Caco-2 (cell line): ENCODE results near the gene DEK. TPM values are rescaled to one million over a fixed set of nuclear protein-coding genes. Genes with fewer than 3 reads are reported as not detected.

Experiments used
- BruUV-seq: library from RNA; stranded (reverse); fragments of 400-500 nt; replicated peaks from 2 replicates; lab custom pipeline; 2021; lab: Mats Ljungman, UMichigan
- CTCF ChIA-PET: fragments of 300-600 bp; sonication (Branson Sonifier 250); formaldehyde crosslinking; loops from one replicate; lab custom pipeline; 2022; ENCODE audit warnings: antibody characterized with exemption; lab: Charles Lee
- POLR2A ChIA-PET: fragments of 300-600 bp; sonication (Branson Sonifier 250); formaldehyde crosslinking; loops from one replicate; lab custom pipeline; 2022; ENCODE audit warnings: antibody characterized with exemption; lab: Charles Lee
- DNase-seq, 2 experiments: peaks; one replicate each; pipeline versions ENCODE4 v3.0.0 to v3.0.0-alpha.2; 2020 to 2022
- H3K27me3 ChIP-seq: replicated peaks from 2 replicates; pipeline ENCODE4 v1.6.0; 2011; ENCODE audit warnings: low read length; ENCODE audit not compliant: control insufficient read depth, insufficient read depth
- H3K36me3 ChIP-seq: 2 replicates; pipeline ENCODE4 v1.5.1; 2011; ENCODE audit warnings: low read length; ENCODE audit not compliant: control insufficient read depth, insufficient read depth
- H3K4me1 ChIP-seq: fragments of 250-450 bp; sonication (Bioruptor Pico); 2 replicates; pipeline ENCODE4 v1.5.1; 2020; ENCODE audit warnings: mild to moderate bottlenecking
- H3K4me3 ChIP-seq: 2 replicates; pipeline ENCODE4 v1.5.1; 2011; ENCODE audit warnings: low read depth, mild to moderate bottlenecking, control low read depth, low read length
- H3K9me3 ChIP-seq: fragments of 250-450 bp; sonication (Bioruptor Pico); 2 replicates; pipeline ENCODE4 v1.5.1; 2020; ENCODE audit warnings: mild to moderate bottlenecking, moderate library complexity
- H3K27ac Mint-ChIP-seq: one replicate; pipeline ENCODE4 v1.8.0; 2022; ENCODE audit warnings: mixed read lengths; ENCODE audit not compliant: unreplicated experiment
- H3K27me3 Mint-ChIP-seq: one replicate; pipeline ENCODE4 v1.8.0; 2022; ENCODE audit warnings: mixed read lengths; ENCODE audit not compliant: insufficient read depth, unreplicated experiment
- H3K36me3 Mint-ChIP-seq: one replicate; pipeline ENCODE4 v1.8.0; 2022; ENCODE audit warnings: mild to moderate bottlenecking, mixed read lengths; ENCODE audit not compliant: insufficient read depth, unreplicated experiment
- H3K4me1 Mint-ChIP-seq: one replicate; pipeline ENCODE4 v1.8.0; 2022; ENCODE audit warnings: low read depth, mixed read lengths; ENCODE audit not compliant: unreplicated experiment
- H3K4me3 Mint-ChIP-seq: one replicate; pipeline ENCODE4 v1.8.0; 2022; ENCODE audit warnings: mild to moderate bottlenecking, moderate library complexity, mixed read lengths; ENCODE audit not compliant: unreplicated experiment
- H3K9me3 Mint-ChIP-seq: one replicate; pipeline ENCODE4 v1.8.0; 2022; ENCODE audit warnings: mixed read lengths; ENCODE audit not compliant: unreplicated experiment
- intact Hi-C: fragments of 100-400 bp; cut with micrococcal nuclease; formaldehyde crosslinking; loops from one replicate; pipeline ENCODE4 v1.10.0; 2022; ENCODE audit not compliant: unreplicated experiment
- total RNA-seq: library from RNA; stranded (reverse); gene quantifications from 2 replicates; pipeline ENCODE4 v1.2.3, GENCODE V29; 2022
- TF ChIP-seq, protein P1 (sequence below), 2 experiments: fragments of 200-600 bp in 1 of 2; IDR thresholded peaks; 1 replicate in 1 of 2; 2 replicates in 1 of 2; pipeline versions ENCODE4 v1.5.1 to v1.8.0; 2011 to 2022; ENCODE audit warnings: antibody characterized with exemption in 1 of 2, control low read depth in 1 of 2, inconsistent platforms in 1 of 2, low read depth in 1 of 2, low read length in 1 of 2, mild to moderate bottlenecking in 1 of 2, moderate library complexity in 1 of 2; ENCODE audit not compliant: insufficient read depth in 1 of 2, severe bottlenecking in 1 of 2, unreplicated experiment in 1 of 2

DEK gene
- total RNA-seq, 1 experiment from 2014 or later, result 170 TPM

DNA sequence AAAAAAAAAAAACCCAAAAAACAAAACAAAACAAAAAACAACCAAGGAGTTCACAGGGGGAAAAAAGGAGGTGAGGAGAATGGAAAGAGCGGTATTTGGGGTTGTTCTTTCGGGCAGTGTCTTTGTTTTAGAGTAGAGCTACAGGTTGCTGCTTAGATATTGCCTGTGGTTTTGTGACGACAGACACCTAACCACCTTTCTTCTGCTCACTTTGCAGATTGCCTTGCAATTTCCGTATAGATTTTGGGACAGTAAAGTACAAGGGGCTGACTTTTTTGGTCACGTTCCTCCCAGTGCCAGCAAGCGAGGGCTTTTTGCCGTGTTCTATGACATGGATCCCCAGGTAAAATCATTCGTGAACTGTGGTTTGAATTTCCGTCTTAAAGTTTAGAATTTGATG is 50.9 kb downstream of the DEK start:
- POLR2A ChIA-PET, result no interaction called here
- intact Hi-C loops, result no loop called here
- peaks cover 5% of the 10 kb centered on the region for H3K36me3 Mint-ChIP-seq

DNA sequence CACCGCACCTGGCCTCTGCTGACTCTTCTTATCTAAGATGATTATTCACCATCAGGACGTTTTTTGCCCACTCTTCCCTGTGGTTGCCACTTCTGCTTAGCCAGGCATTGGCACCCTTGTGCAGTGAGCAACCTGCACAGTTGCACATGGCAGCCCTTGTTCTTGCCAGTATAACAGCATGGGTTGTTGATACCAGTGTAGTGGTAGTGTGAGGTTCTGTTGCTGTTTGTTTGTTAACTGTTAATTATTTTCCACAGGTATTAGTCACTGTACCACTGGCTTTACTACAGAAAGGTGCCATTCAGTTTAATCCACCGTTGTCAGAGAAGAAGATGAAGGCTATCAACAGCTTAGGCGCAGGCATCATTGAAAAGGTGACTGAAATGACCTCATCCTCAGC is 52.1 kb downstream of the DEK start:
- Histone ChIP-seq H3K9me3 (no peaks in the 10 kb centered on the region), H3K27me3 (no peaks in the 10 kb centered on the region), H3K4me1 (no peaks in the 10 kb centered on the region), H3K36me3 (no peaks in the 10 kb centered on the region), H3K4me3 (no peak overlapping the region)
- Mint-ChIP-seq H3K36me3 (peaks cover 5% of the 10 kb centered on the region), H3K27ac (no peak overlapping the region), H3K4me3 (no peak overlapping the region), H3K9me3 (no peaks in the 10 kb centered on the region), H3K27me3 (no peaks in the 10 kb centered on the region), H3K4me1 (no peaks in the 10 kb centered on the region)
- POLR2A ChIA-PET, result no interaction called here
- intact Hi-C loops, result no loop called here
- BruUV-seq, result no TSS peak
- DNase-seq, result no peak
- TF ChIP-seq, protein P1, sequence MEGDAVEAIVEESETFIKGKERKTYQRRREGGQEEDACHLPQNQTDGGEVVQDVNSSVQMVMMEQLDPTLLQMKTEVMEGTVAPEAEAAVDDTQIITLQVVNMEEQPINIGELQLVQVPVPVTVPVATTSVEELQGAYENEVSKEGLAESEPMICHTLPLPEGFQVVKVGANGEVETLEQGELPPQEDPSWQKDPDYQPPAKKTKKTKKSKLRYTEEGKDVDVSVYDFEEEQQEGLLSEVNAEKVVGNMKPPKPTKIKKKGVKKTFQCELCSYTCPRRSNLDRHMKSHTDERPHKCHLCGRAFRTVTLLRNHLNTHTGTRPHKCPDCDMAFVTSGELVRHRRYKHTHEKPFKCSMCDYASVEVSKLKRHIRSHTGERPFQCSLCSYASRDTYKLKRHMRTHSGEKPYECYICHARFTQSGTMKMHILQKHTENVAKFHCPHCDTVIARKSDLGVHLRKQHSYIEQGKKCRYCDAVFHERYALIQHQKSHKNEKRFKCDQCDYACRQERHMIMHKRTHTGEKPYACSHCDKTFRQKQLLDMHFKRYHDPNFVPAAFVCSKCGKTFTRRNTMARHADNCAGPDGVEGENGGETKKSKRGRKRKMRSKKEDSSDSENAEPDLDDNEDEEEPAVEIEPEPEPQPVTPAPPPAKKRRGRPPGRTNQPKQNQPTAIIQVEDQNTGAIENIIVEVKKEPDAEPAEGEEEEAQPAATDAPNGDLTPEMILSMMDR (IDR thresholded peaks at IDR 0.05; ENCODE audit: insufficient read depth in 1 of 2, low read depth in 1 of 2, low read length in 1 of 2, severe bottlenecking in 1 of 2, unreplicated experiment in 1 of 2), result no peak
- CTCF ChIA-PET, result no interaction called here

More for the DNA sequence above, 50.9 kb downstream of the DEK start:
- BruUV-seq, result no TSS peak
- H3K4me3 ChIP-seq, result no peak overlapping the region
- TF ChIP-seq, protein P1 (IDR thresholded peaks at IDR 0.05; ENCODE audit: insufficient read depth in 1 of 2, low read depth in 1 of 2, low read length in 1 of 2, severe bottlenecking in 1 of 2, unreplicated experiment in 1 of 2), result no peak
- CTCF ChIA-PET, result no interaction called here
- H3K36me3 ChIP-seq, result no peaks in the 10 kb centered on the region
- no peaks in the 10 kb centered on the region for H3K9me3 ChIP-seq
- H3K4me1 ChIP-seq, result no peaks in the 10 kb centered on the region
- Mint-ChIP-seq H3K4me3 (no peak overlapping the region), H3K9me3 (no peaks in the 10 kb centered on the region), H3K27me3 (no peaks in the 10 kb centered on the region), H3K4me1 (no peaks in the 10 kb centered on the region), H3K27ac (no peak overlapping the region)
- H3K27me3 ChIP-seq, result no peaks in the 10 kb centered on the region
- no peak for DNase-seq

DNA sequence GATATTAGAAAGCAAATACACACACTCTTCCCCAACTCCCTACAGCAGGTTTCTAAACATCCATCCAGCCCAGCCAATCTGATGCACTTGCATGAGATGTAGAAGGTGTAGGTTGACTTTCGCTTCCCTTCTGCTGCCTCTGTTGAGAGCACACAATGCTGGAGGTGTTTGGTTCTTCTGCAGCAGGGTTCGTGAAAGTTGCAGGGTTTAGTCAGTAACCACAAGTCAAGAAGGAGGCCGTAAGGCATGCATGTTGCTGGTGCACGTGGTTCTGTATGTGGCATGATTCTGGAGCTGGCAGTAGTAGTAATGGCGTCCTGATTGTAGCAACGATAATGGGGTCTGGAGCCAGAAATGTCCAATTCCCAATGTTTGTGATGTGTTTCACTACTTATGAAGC is 53.0 kb downstream of the DEK start:
- ChIA-PET CTCF (no interaction called here), POLR2A (no interaction called here)
- Mint-ChIP-seq H3K27ac (no peak overlapping the region), H3K4me1 (no peaks in the 10 kb centered on the region), H3K36me3 (no peaks in the 10 kb centered on the region), H3K4me3 (no peak overlapping the region), H3K27me3 (no peaks in the 10 kb centered on the region), H3K9me3 (no peaks in the 10 kb centered on the region)
- TF ChIP-seq, protein P1 (IDR thresholded peaks at IDR 0.05; ENCODE audit: insufficient read depth in 1 of 2, low read depth in 1 of 2, low read length in 1 of 2, severe bottlenecking in 1 of 2, unreplicated experiment in 1 of 2), result no peak
- Histone ChIP-seq H3K9me3 (no peaks in the 10 kb centered on the region), H3K4me1 (no peaks in the 10 kb centered on the region), H3K27me3 (no peaks in the 10 kb centered on the region), H3K4me3 (no peak overlapping the region), H3K36me3 (no peaks in the 10 kb centered on the region)
- no peak for DNase-seq
- BruUV-seq, result no TSS peak
- intact Hi-C loops, result no loop called here
